AG08396 (cell line): ENCODE data around the gene RBMS3.

Source experiments
- DNase-seq: peaks from one replicate; pipeline ENCODE4 v3.0.0; 2012; ENCODE audit warnings: low spot score, mixed read lengths

Gene RBMS3

GRCh38 chr3:29679944-29680343 is 399.1 kb downstream of the RBMS3 start:
- no peak for DNase-seq

GRCh38 chr3:29683018-29683993 is 402.4 kb downstream of the RBMS3 start:
- DNase-seq = peak; percentile 32

- DNase-seq = no peak
Observed at GRCh38 chr3:29686889-29687592, 406.2 kb downstream of the RBMS3 start.

GRCh38 chr3:29690686-29691353 is 409.9 kb downstream of the RBMS3 start:
- DNase-seq = no peak

- DNase-seq = peak; percentile 70
Observed at GRCh38 chr3:29693863-29694262, 413.0 kb downstream of the RBMS3 start.

- no peak for DNase-seq
Observed at GRCh38 chr3:29694331-29694730, 413.5 kb downstream of the RBMS3 start.

GRCh38 chr3:29694783-29695182 is 413.9 kb downstream of the RBMS3 start:
- peak; percentile 80 for DNase-seq

GRCh38 chr3:29695201-29695600 is 414.3 kb downstream of the RBMS3 start:
- DNase-seq = no peak

- DNase-seq = peak; percentile 47
Observed at GRCh38 chr3:29695643-29696198, 414.9 kb downstream of the RBMS3 start.

GRCh38 chr3:29696311-29696710 is 415.4 kb downstream of the RBMS3 start:
- no peak for DNase-seq

- peak; percentile 44 for DNase-seq
Observed at GRCh38 chr3:29697989-29698388, 417.1 kb downstream of the RBMS3 start.

GRCh38 chr3:29700256-29700655 is 419.4 kb downstream of the RBMS3 start:
- DNase-seq = no peak

- no peak for DNase-seq
Observed at GRCh38 chr3:29701326-29701983, 420.6 kb downstream of the RBMS3 start.

GRCh38 chr3:29705906-29706844 is 425.3 kb downstream of the RBMS3 start:
- DNase-seq = no peak

GRCh38 chr3:29708884-29709283 is 428.0 kb downstream of the RBMS3 start:
- no peak for DNase-seq

GRCh38 chr3:29711255-29711771 is 430.4 kb downstream of the RBMS3 start:
- DNase-seq = no peak

- DNase-seq = no peak
Observed at GRCh38 chr3:29716213-29716612, 435.3 kb downstream of the RBMS3 start.

GRCh38 chr3:29718661-29719065 is 437.8 kb downstream of the RBMS3 start:
- peak; percentile 11 for DNase-seq

GRCh38 chr3:29720665-29721064 is 439.8 kb downstream of the RBMS3 start:
- DNase-seq = no peak

GRCh38 chr3:29721789-29722188 is 440.9 kb downstream of the RBMS3 start:
- DNase-seq = no peak
